Fibroblast of villous mesenchyme (primary cell): ENCODE measurements around the gene MYO16. TPM values are rescaled to one million over a fixed set of nuclear protein-coding genes. Genes with fewer than 3 reads are reported as not detected.

ENCODE experiments used
- DNase-seq: peaks from one replicate; pipeline ENCODE4 v3.0.0-alpha.2; 2010; ENCODE audit warnings: low read depth
- H3K4me3 ChIP-seq: 2 replicates; pipeline ENCODE4 v1.5.1; 2011; ENCODE audit warnings: low read depth, mild to moderate bottlenecking, low read length
- total RNA-seq: library from RNA; depleted of rRNA; stranded (reverse); fragments of >200 nt; gene quantifications from 2 replicates; pipeline ENCODE4 v1.2.3, GENCODE V29; 2012
- TF ChIP-seq, protein P1 (sequence below): IDR thresholded peaks from 2 replicates; pipeline ENCODE4 v1.5.1; 2012; ENCODE audit warnings: low read depth, mild to moderate bottlenecking, low read length; ENCODE audit not compliant: insufficient read depth

The MYO16 gene
- total RNA-seq, 1 donor: 0.86 TPM

DNA sequence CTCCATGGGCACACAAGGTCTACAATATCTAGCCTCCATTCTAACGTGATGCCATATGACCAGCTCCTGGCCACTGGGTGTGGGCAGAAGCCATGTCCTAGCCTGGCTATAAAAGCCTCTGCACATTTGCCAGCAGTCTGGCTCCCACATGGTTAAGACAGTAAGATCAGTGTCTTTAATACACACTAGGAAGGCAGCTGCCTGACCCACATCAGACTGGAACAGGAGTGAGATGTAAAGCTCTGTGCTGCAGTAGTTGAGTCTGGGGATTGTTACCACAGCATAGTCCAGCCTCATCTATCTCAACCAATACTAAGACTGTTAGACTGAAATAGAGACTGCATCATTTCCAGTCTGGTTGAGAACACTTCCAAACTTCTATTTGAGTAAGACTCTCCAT lies 623.9 kb downstream of the MYO16 start:
- H3K4me3 ChIP-seq: no peak overlapping the region
- no peak for DNase-seq
- TF ChIP-seq, protein P1, sequence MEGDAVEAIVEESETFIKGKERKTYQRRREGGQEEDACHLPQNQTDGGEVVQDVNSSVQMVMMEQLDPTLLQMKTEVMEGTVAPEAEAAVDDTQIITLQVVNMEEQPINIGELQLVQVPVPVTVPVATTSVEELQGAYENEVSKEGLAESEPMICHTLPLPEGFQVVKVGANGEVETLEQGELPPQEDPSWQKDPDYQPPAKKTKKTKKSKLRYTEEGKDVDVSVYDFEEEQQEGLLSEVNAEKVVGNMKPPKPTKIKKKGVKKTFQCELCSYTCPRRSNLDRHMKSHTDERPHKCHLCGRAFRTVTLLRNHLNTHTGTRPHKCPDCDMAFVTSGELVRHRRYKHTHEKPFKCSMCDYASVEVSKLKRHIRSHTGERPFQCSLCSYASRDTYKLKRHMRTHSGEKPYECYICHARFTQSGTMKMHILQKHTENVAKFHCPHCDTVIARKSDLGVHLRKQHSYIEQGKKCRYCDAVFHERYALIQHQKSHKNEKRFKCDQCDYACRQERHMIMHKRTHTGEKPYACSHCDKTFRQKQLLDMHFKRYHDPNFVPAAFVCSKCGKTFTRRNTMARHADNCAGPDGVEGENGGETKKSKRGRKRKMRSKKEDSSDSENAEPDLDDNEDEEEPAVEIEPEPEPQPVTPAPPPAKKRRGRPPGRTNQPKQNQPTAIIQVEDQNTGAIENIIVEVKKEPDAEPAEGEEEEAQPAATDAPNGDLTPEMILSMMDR: no peak

DNA sequence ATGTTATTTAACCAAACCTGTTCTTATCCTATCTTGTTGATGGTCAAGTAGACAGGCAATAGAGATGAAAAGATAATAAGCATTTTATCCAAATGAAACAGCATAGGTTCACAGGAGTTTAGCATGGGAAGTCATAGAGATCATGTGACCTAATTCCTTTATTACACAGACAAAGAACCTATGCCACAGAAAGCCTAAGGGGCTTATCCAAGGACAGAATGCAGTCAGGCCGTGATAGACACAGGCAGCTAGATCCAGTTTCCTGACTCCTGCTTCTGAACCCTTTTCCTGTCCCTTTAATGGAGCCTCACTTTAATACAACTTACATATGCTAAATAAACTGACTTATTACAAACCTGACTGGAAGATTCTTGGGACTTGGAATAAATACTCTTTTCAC lies 624.9 kb downstream of the MYO16 start:
- no peak overlapping the region for H3K4me3 ChIP-seq
- DNase-seq: no peak

DNA sequence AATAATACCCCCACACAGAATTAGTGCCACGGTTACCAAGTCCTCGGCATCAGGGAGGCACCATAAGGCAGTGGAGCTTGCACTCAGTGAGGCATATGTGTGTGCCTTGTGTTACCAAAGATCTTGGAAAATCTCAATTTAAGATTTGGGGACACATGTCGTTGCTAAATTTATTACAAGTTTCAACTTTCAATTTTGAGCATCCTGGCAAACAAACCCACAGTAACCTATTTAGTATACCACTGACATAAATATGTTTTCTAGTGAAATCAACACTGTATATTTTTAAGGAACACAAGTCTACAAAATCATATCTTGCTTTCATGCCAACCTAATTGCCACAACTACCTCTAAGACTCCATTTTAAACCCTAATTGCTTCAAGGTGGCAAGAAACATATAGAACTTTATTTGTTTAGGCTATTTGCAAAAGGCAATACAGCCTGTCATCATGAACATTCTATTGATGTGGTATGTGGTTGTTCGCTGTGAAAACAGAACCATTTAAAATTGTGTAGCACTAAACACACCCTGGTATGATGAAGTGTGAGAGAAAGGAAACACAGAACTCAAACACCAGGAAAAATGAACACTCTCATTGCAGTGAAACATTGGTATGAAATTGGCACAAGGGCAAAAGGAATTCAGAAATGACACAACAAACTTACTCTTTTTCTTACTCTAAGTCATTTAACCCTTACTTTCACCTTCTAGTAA lies 625.9 kb downstream of the MYO16 start:
- DNase-seq: no peak
- TF ChIP-seq, protein P1: no peak
- H3K4me3 ChIP-seq: no peak overlapping the region

More for the DNA sequence above, 624.9 kb downstream of the MYO16 start:
- TF ChIP-seq, protein P1: no peak

DNA sequence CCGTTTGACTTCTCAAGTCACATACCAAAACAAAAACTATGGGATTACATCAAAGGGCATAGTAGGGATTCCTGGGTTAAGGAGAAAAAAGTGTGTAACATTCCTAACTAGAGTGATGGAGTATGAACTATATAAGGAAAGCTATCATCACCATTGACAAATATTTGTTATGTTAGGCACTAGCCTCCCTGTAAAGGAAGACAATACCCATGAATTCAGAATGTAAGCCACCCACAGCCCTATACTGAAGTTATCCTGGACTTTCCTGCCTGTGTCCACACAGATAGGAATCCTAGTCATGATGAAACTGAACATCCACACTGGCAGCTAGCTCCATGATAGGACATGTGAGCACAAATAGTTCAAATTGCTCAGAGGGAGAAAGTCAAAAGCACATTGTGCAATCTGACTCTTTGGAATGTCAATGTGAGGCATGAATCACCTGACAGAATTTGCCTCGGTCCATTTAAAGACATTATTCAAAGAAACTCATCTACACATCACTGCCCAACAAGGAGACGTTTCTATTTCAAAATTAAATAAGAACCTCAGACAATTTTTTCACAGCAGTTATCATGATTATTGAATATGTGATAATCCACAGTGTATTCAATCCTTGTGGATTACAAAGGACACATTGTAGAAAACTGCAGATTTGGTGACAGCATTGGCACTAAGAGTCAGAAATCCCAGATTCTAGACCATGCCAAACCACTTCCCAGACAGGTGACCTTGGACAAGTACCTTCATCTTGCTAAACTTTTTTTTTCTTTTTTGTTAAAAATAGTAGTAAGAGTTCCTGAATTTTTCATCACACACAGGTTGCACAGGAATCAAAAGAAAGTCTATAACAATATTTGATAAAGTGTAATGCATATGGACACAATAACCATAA lies 627.7 kb downstream of the MYO16 start:
- DNase-seq: peak; percentile 95
- TF ChIP-seq, protein P1: no peak
- no peak overlapping the region for H3K4me3 ChIP-seq
